Muscle of arm (tissue), 12 donors: ENCODE data around the gene SESTD1. TPM values are rescaled to one million over a fixed set of nuclear protein-coding genes. Genes with fewer than 3 reads are reported as not detected.
A peak's percentile ranks its signal among the peaks of the same experiment; 100 is the strongest.
"Not testable (repeated sequence)": the region's sequence is repeated elsewhere in the genome, so short reads cannot be mapped to it uniquely, and the experiment has no call there.

ENCODE experiments used
- DNase-seq: peaks from one replicate; pipeline ENCODE4 v3.0.0-alpha.2; 2013
- polyA plus RNA-seq, 12 donors: library from polyadenylated mRNA; unstranded; fragments of 120-200 nt; gene quantifications; one replicate each; pipeline ENCODE4 v1.2.1, GENCODE V29; 2013; ENCODE audit not compliant: insufficient read length in 12 of 12

Gene SESTD1
- polyA plus RNA-seq, 12 donors, result 20.9 to 44.9 (median 39.1) TPM; not detected in 1

DNA sequence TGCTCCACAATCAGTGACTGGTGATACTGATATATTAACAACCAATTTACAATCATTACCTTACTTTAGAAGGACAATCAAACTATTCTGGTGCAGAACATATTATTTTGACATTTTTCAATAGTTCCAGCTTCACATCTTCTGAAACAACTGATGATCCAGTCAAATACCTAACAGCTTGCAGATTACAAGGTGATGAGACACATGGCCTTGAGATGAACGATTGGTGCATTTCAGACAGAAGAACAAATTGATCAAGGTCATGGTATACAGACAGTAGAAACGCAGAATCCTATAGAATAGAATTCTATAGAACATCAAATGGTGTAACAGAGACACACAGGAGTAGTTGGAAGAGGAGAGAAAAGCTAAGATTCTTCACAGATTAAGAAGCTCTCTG is 24.8 kb downstream of the SESTD1 start:
- DNase-seq, result no peak

DNA sequence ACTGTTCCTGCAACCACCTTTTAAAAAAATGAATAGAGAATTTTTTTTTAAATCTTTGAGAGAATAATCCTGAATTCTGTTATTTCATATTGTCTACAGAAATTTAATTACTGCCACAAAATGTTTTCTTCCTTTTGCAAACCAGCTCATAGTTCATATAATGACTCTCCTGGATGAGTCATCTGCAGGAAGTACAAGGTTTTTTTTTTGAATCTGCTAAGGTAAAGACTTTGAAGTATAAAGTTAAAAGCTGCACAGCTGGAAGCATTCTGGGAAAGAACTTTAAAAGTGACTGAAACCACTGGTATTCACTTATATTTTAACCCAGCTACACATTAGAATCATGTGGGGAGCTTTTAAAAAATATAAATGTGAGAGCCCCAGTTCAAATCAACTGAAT is 25.4 kb downstream of the SESTD1 start:
- no peak for DNase-seq

DNA sequence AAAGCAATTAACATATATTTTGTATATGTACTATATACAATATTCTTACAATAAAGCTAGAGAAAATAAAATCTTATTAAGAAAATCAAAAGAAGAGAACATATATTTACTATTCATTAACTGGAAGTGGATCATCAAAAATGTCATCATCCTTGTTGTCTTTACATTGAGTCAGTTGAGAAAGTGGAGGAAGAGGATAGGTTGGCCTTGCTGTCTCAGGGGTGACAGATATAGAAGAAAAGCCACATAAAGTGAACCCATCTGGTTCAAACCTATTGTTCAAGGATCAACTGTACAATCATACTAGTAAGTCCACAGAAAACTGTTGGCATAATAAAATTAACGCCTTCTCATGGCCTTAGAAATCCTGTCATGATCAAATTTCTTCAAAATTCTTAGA is 26.6 kb downstream of the SESTD1 start:
- DNase-seq, result no peak

DNA sequence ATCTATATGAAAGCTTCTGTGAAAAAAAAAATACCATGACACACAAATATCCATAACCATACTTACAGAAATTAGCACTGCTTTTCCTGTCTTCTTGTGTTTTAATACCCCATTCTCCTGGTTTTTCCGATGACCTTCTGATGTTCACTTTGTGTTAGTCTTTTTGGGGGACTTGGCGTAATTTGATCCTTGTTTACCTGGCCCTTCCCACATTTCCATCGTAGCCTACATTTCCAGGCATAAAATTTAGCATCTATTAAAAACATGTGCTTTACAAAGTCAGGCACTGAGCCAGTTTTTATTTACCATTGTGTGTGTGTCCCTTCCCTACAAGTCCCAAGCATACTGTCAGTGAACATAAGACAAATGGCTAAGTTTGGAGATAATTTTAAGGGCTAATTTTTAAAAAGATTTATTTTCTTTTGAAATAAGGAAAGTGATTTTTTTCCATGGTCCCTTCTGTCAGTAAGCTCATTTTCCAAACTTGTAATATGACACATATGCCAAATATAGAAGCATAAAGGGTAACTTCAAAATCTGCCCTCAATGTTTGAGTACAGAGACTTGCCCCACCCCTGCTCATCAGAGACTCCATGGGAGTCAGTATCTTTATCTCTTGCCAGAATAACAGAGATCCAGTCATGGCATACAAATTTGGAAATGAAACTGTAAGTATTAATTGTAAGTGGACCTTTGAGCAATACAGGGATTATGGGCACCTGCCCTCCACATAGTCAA is 27.3 kb downstream of the SESTD1 start:
- DNase-seq, result no peak

DNA sequence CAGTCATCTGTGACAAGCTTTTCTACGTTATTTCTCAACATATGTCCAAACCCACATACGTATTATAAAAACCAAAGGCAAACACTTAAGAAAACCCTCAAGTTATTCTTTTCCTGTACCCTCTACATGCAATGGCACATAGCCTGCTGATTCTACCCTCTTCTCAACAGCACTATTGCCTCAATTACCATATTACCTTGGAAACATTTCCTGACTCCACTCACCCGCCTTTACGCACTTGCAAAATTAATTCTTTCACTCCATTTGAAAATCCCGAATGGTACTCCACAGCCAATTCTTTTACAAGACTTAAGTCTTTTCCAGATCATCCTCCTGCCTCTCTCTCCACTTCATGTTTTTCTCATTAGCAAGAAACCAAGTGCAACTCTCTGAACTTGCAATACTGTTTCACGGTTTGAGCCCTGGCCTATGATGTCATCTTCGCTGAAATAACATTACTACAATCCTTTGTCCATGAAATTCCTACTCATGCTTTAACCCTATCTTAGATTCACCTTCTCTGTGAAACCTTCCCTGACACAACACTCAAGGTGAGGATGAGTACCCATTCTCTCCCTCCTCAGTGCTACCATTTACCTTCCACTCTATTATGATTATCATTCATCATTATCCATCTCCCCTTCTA is 29.0 kb downstream of the SESTD1 start:
- DNase-seq, result peak; percentile 23

DNA sequence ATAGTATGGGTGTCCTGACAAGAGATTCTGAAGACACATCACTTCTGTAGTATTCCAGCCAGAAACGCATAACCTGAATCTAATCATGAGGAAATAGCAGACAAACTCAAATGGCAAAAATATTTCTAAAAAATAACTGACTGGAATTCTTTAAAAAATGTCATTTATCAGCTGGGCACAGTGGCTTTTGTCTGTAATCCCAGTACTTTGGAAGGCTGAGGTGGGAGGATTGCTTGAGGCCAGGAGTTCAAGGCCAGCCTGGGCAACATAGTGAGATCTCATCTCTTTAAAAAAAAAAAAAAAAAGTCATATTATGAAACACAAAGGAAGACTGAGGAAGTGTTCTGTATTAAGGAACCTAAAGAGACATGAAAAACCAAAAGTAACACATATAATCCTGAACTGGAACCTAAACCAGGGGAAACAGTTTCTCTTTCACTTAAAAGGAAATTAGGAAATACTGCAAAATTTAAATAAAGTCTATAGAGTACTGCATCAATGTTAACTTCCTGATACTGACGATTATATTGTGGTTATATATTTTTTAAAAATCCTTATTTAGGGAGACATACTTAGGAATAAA is 29.9 kb downstream of the SESTD1 start:
- no peak for DNase-seq

DNA sequence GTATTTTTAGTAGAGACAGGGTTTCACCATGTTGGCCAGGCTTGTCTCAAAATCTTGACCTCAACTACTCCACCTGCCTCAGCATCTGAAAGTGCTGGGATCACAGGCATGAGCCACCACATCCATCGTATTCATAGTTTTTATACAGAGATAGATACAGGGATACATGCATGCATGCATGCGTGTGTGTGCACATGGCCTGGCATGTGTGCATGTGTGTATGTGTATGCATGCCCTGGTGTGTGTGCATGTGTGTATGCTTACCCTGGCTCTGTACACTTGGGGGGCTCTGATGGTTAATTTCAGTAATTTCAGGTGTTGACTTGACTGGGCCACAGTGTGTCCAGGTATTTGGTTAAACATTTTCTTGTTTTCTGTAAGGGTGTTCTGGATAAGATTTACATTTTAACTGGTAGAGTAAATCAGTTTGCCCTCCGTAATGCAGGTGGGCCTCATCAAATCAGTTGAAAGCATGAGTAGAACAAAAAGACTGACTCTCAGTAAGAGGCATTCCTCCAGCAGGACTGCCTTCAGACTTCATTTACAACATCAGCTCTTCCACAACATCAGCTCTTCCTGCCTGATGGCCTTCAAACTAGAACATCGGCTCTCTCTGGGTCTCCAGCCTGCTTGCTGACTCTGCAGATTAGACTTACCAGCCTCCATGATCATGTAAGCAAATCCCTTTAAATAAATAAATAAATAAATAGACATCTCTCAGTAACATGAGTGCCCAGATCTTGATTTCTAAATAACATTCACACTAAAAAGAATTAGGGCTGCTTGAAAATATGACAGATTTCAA is 30.8 kb downstream of the SESTD1 start:
- no peak for DNase-seq

DNA sequence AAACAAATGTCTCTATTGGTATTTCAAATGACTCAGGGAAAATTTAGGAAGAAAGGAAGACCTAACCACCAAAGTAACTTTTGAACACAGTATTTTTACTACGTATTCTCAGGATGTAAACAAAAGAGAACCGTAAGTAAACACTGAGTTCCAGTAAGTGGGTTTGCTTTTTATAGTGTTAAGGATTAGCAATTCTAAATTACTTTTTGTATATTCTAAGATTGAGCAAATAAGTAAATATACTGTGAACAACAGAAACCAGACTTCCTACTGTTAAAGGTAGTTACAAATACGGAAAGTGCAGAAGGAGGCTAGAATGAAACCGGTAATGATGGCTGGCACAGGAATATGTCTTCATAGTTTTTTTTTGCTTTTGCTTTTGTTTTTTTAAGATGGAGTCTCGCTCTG is 31.5 kb downstream of the SESTD1 start:
- DNase-seq, result no peak

DNA sequence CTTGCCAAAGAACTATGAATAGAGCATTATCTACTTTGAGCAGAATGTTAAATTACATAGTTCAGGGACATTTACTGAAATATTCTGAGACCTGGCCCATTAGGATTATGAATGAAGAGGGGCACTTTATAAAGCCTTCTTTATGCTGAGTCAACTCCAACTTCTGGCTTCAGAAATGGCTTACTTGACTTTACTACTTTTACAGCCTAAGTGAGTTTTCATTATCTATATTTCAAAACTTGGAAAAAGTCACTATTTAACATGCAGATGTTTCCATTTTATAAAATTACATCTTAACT is 37.7 kb downstream of the SESTD1 start:
- DNase-seq, result no peak

DNA sequence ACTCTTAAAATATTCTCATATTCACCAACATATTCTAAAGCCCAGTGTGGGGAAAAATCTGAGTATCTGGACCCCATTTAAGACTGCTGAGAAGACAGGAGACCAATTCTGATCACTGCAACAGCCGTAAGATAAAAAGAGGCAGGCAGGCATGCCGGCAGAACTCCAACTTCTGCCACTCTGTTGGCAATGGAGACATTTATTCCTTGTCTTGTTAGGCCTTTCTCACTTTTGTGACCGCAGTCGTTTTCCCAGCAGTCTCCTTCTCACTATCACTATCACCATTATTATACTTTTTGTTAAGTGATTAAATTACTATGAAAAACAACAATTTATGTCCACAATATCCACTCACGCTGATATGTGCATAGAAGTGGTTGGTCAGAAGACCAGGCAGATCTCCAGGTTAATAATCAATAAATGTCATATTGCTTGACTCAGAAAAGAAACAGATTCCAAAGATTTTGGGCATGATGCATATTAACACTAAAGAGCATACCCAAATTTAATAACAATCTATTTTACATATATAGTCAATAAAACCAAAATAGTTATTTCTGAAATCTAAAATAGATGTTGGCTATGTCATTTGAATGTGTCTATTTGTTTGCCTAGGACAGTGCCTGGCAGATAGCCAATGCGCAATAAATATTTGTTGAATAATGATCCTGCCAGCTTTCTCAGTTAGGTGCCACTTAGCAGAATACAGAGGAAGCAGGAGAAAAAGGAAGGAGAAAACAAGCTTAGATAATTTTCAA is 38.2 kb downstream of the SESTD1 start:
- no peak for DNase-seq

DNA sequence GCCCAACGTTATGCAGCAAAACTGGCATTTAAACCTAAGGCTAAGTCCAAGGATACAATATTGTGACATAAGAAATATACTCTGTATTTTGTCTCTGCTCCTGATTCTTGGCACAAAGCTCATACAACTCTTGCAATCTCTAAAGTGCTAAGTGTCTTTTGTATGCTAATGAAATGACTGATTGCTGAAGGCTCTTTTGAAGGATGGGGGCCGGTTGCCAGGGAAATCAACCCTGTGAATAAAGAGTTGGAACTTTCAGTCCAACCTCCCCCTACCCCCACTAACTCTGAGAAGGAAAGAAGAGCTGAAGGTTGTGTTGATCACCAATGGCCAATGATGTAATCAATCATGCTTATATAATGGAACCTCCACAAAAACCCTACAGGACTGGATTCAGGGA is 40.3 kb downstream of the SESTD1 start:
- DNase-seq, result no peak

DNA sequence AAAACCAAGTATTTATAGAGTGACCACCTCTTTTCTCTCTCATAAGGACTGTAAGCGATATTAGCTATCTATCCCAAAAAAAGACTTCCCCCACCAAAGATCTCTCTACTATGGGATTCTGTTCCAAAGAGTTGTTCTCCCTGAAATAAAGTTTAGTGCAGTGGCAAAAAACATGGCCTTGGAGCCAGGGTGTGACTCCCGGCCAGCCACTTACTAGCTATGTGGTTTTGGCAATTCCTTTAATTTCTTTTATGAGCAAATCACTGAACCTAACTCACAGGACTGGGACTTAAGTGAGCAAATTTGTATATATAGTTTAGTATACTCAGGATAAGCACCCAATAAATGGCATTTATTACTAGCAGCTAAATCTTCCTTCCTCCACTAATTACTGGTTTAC is 42.6 kb downstream of the SESTD1 start:
- DNase-seq, result no peak

DNA sequence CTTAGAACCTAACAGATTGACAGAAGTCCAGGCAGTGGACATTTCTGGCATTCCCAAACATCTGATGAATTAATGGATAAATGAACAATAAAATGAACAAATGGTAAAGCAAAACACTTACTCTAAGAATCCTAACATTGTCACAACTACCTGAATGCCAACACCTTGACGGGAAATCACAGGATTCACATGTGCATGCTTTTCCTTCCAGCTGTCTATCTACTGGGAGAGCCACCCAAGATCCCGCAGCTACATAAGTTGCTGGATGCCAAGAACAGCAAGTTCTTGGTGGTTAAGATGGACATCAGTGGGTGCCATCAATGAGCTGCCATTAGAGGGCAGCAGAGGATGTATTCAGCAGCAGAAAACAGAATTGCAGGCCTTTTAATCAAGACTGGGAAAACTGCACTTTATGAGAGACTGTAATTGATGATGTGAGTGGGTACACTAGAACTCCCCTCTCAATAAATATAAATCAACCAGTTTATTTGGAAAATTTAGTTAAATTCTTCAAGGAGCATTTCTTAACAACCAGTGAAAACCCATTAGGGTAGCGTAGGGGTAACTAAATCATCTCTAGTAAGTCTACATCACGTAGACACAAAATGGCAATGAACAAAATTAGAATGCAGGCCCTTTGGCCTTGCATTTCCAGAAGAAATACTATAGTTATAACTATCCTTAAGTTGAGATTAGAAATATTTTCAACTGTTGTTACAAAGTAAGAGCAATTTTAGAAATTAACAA is 45.6 kb downstream of the SESTD1 start:
- DNase-seq, result peak; percentile 71

DNA sequence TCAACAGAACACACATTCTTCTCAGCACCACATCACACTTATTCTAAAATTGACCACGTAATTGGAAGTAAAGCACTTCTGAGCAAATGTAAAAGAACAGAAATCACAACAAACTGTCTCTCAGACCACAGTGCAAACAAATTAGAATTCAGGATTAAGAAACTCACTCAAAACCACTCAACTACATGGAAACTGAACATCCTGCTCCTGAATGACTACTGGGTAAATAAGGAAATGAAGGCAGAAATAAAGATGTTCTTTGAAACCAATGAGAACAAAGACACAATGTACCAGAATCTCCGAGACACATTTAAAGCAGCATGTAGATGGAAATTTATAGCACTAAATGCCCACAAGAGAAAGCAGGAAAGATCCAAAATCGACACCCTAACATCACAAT is 50.0 kb downstream of the SESTD1 start:
- DNase-seq, result not testable (repeated sequence)

DNA sequence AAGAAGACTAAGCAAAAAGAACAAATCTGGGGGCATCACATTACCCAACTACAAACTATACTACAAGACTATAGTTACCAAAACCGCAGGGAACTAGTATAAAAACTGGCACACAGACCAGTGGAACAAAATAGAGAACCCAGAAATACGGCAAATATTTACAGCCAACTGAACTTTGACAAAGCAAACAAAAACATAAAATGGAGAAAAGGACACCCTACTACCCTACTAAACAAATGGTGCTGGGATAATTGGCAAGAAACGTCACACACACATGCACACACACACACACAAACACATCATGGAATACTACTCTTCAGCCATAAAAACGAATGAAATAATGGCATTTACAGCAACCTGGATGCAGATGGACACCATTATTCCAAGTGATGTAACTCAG is 53.3 kb downstream of the SESTD1 start:
- no peak for DNase-seq

DNA sequence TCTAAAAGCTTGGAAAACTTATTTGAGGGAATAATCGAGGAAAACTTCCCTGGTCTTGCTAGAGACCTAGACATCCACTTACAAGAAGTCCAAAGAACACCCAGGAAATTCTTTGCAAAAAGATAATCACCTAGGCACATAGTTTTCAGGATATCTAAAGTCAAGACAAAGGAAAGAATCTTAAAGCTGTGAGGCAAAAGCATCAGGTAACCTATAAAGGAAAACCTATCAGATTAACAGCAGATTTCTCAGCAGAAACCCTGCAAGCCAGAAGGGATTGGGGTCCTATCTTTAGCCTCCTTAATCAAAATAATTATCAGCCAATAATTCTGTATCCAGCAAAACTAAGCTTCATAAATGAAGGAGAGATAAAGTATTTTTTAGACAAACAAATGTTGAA is 56.4 kb downstream of the SESTD1 start:
- DNase-seq, result not testable (repeated sequence)

DNA sequence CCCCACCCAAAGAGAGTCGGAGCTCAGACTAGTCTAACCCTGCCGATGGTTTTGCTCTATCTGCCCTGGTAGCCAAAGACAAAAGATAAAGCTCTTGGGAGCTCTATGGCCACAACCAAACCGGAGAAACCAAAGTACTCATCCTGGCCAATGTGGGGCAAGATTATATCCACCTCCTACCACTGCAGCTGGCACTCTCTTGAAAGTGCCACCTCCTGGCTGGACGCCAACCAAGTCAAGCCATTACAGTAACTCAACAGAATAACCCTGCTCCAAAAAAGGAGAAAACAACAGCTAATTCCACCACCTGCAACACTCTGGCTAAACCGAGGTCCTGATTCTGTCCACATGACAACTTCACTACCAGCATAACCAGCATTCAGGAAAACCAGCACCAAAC is 57.6 kb downstream of the SESTD1 start:
- DNase-seq, result no peak

DNA sequence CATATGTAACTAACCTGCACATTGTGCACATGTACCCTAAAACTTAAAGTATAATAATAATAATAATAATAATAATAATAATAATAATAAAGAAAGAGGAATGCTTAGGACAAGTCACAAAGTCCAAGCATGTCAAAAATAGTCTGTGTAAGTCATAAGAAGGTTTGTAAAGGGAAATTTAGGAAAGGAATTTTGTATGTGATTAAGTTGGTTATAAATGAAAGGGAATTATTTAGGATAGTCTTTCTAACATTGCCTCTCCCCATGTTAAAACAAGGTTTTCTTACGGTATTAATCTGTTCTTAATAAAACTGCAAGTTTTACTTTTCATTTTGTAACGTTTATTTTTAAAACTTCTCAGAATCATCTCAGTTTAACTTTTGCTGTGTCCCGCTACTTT is 62.8 kb downstream of the SESTD1 start:
- DNase-seq, result no peak

DNA sequence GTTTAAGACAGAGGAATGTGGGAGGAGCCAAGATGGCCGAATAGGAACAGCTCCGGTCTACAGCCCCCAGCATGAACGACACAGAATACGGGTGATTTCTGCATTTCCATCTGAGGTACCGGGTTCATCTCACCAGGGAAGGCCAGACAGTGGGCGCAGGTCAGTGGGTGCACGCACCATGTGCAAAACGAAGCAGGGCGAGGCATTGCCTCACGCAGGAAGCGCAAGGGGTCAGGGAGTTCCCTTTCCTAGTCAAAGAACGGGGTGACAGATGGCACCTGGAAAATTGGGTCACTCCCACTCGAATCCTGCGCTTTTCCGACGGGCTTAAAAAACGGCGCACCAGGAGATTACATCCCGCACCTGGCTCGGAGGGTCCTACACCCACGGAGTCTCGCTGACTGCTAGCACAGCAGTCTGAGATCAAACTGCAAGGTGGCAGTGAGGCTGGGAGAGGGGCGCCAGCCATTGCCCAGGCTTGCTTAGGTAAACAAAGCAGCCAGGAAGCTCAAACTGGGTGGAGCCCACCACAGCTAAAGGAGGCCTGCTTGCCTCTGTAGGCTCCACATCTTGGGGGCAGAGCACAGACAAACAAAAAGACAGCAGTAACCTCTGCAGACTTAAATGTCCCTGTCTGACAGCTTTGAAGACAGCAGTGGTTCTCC is 68.6 kb downstream of the SESTD1 start:
- DNase-seq, result not testable (repeated sequence)

DNA sequence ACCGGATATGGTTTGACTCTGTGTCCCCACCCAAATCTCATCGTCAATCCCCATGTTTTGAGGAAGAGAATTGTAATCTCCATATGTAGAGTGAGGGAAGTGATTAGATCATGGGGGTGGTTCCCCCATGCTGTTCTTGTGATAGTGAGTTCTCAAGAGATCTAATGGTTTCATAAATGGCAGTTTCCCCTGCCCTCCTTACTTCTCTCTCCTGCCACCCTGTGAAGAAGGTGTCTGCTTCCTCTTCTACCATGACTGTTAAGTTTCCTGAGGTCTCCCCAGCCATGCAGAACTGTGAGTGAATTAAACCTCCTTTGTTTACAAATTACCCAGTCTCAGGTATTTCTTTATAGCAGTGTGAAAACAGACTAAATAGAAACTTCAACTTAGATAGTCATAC is 69.5 kb downstream of the SESTD1 start:
- DNase-seq, result no peak
